Skin epidermis (tissue), 12 donors: ENCODE measurements around the gene MICAL2.

Source experiments
- H3K27ac ChIP-seq, 21 experiments: fragments of 200-600 bp; sonication (generic) in 11 of 21; one replicate each; pipeline ENCODE4 v1.5.0; 2020; ENCODE audit warnings: mild to moderate bottlenecking in 3 of 21, inconsistent platforms in 2 of 21, moderate library complexity in 2 of 21
- H3K4me3 ChIP-seq, 7 experiments: fragments of 200-600 bp; sonication (generic) in 2 of 7; one replicate each; pipeline ENCODE4 v1.5.0; 2020; ENCODE audit warnings: inconsistent platforms in 2 of 7, mild to moderate bottlenecking in 2 of 7, moderate library complexity in 1 of 7

The MICAL2 gene

DNA sequence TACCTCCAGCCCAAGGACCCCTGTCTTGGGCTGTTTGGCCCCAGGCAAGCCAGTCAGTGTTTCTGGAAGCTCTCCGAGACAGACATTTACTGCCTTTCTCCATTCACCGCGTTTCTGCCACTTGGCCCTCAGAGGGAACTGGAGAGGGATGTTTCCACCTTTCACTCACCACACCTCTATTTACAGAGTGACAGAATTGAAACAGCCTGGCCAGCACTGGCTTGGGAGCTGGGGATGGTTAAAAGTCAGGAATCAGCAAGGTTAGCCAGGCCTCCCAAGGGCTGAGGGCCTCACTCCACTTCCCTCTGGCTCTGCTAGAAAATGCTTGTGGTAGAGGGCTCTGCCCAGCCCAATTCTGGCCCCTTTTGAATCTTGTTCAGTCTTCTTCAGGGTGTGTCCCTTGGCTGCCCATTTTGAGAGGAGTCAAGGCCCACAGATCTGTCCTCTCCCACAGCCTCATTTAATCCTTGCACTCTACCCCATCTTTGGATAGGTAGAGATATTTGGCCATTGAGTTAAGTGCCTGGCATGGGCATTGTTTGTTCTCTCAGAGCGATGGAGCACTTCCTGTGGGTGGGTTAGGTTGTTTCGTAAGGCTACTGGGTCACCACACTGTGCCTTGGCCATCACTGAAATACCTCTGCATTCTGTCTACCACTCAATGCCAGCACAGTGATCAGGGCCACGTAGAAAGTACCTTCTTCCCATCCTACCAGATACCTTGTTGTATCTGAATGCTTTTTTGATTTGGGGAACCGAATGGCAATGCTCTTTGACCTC lies 119.2 kb downstream of the MICAL2 start:
- Histone ChIP-seq H3K4me3 (no peak overlapping the region), H3K27ac (peak overlapping the region in 1 of 21 experiments; percentile 27)

DNA sequence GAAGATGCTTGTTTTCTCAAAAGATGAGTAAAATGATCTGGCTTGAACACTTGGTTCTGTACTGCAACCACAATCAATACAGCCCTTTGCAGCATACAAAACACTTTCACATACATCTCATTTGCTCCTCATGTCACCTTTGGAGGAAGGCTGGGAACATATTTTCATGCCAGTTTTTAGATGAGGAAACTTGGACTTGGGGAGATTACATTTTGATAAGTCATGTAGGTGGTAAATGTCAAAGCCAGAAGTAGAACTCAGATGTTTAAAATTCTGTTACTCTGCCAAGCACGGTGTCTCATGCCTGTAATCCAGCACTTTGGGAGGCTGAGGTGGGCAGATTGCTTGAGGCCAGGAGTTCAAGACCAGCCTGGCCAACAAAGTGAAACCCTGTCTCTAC lies 121.8 kb downstream of the MICAL2 start:
- H3K4me3 ChIP-seq: no peak overlapping the region
- peak overlapping the region in 2 of 21 experiments; percentile 16 to 43 for H3K27ac ChIP-seq

DNA sequence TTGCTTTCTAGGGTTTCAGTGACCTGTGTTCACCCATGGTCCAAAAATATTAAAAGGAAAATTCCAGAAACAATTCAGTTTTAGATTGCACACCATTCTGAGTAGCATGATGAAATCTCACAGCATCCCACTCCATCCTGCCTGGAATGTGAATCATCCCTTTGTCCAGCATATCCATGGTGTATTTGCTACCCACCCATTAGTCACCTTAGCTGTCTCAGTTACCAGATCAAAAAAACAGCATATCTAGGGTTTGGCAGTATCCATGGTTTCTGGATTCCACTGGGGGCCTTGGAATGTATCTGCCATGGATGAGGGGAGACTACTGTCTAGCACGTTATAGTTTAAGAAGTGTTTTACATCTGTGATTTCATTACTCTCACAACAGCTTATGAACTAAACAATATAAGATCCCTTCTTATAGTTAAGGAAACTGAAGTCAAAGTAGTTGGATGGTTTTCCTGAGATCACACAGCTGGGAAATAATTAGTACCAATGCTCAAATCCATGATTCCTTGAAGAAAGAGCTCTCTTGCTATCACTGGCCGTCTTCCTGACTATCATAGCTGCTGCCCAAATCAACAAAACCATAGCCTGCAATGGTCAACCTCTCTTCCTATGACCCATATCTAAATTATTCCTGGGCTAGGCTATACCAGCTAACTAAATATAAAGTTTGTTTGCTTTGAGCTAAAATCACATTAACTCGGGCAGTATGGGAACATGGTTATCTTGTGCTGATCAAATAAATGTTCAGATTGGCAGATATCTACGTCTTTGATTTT lies 122.6 kb downstream of the MICAL2 start:
- H3K4me3 ChIP-seq: no peak overlapping the region
- peak overlapping the region in 3 of 21 experiments; percentile 1 to 43 (median 16) for H3K27ac ChIP-seq

DNA sequence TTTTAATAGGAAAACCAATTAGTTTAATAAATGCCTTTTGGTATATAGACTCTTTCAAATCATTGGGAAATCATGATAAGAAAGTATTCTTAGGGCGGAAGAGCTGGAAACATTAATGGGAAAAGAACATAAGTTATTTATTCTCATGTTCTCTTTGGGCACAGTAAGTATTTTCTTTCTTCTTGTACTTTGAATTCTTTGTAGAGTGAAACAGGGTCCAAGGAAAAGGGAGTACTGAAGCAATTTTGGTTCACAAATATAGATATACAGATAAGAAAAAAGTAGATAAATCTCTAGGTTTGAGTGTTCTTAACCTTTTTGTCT lies 123.2 kb downstream of the MICAL2 start:
- Histone ChIP-seq H3K27ac (peak overlapping the region in 2 of 21 experiments; percentile 1 to 43), H3K4me3 (no peak overlapping the region)

DNA sequence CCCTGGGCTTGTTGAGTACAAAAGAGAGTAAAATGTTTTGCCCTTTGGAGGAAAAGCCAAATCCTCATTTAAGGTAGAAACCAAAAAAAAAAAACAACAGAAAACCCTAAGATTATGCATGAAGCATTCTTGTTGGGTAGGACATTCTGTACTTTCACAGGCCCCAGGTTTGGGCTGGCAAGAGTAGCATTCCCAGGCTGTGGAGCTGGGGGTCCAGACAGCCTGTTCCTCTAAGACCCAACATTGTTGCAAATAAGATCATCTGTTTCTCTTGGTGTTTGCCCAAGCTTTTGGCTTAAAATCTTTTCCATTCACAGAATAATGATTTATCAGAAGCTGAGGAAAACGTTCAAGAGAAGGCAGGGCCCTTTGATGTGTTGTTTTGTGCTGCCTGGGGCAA lies 123.8 kb downstream of the MICAL2 start:
- peak overlapping the region in 1 of 21 experiments; percentile 1 for H3K27ac ChIP-seq
- no peak overlapping the region for H3K4me3 ChIP-seq

DNA sequence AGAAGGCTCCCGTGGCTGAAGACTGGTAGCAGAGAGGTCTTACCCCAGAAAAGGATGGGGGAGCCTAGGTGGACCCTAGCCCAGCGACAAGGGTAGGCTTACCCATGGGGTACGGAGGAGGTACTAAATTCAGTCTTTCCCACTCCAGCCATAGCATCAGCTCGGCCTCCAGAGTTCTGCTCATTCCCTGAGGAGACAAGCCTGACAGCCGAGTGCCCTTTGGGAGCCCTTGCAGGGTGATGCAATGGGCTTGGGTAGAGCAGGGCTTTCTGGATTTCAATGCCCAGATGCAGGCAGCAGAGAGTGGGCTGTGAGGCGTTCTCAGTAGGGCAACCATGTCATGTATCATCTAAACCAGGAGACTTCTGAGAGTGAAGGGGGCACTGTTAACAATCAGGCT lies 124.7 kb downstream of the MICAL2 start:
- Histone ChIP-seq H3K27ac (peak overlapping the region in 12 of 21 experiments; percentile 37 to 79 (median 63)), H3K4me3 (no peak overlapping the region)

DNA sequence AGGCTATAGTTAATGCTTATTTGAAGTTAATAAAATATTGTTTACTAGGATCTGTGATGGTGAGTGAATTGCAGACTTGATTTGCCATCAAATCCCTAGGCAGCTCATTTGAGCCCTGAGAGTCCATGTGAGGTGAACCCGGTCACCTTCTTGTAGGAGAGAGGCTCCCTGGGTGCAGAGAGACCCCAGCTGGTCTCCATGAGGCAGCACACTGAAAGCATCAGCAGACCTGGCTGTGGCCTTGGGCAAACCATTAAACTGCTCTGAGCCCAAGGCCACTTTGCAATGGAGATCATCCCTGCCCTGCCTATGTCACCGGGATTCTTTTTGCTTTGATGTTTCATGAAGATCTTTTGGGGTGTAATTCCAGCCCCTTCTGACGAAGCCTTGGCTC lies 125.2 kb downstream of the MICAL2 start:
- Histone ChIP-seq H3K27ac (peak overlapping the region in 17 of 21 experiments; percentile 33 to 79 (median 61)), H3K4me3 (no peak overlapping the region)

DNA sequence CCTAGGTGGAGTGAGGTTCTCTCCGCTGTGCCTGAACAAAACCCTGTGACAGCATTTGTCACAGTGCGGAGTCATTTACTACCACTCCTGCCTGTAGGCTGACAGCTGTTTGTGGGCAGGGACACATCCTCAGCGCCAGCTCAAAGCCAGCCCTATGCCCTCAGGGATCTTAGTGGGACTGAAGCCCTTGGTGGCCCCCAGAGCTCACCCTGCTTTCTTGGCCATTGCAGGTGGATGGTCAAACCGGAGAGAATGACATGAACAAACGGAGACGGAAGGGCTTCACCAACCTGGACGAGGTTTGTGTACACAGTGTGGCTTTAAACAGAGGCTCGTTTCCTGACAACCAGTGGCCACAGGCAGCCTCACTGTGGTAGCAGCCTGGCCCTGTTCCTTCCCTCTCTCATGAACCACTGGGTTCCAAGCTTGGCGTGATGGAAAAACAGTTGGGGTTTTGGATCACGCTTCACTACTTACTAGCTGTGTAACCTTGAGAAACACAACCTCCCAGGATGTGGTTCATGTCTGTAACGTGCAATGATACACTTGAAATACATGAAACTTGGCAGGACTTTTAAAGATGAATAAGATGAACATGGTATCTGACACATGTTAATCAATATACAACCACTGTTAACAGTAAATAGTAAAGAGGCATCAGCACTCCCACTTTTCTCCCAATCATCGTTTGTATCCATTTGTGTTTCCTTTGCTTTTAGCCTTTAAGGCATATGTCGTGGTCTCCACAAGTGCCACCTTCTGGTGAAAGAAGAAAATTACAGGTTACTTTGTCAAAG lies 125.8 kb downstream of the MICAL2 start:
- Histone ChIP-seq H3K4me3 (no peak overlapping the region), H3K27ac (peak overlapping the region in 19 of 21 experiments; percentile 17 to 79 (median 59))

DNA sequence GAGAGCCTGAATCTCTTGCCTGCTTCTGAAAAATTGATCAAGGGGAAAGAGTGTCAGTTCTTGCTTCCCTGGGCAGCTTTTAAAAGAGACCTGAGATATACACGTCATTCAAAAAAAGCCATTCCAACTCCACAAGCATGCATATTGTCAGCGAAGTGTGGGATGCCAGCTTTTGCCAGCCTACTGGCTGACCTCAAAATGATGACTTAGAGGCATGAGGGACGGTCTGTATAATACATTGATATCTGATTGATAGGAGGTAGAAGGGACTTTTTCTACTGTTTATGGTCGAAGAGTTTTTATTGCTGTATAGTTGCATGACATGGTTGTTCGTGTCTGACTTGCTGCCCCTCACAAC lies 126.3 kb downstream of the MICAL2 start:
- Histone ChIP-seq H3K27ac (peak overlapping the region in 5 of 21 experiments; percentile 74 to 79 (median 75)), H3K4me3 (no peak overlapping the region)

DNA sequence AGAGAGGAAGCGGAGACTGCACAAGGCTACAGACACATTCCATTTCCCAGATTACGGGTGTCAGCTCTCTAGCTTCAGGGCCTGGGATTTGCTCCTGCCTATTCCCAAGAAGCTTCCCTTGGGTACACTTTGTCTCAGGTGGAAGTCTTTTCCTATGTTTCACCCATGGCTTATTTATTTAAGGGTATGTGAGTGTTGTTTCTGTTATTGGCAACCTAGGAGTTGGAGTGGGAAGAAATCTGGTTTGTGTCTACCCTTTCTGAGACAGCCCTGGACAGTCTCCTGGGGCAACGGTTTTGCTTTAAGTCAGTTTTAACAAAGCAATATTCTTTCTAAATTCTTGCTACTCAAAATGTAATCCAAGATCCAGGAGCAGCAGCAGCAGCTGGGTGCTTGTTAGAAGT lies 127.0 kb downstream of the MICAL2 start:
- no peak overlapping the region for H3K4me3 ChIP-seq

DNA sequence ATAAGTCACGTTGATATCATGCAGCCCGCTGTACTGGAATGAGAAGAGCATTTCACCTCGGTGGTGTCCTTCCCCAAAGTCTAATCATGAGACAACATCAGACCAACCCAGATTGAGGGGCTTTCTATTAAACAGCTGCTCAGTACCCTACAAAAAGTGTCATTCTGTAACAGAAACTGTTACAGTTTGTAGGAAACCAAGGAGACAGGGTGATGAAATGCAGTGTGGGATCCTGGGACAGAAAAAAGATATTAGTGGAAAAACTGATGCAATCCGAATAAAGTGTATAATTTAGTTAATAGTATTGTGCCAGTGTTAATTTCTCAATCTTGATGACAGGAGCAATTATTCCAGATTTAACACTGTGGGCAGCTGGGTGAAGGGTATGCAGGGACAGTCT lies 128.0 kb downstream of the MICAL2 start:
- no peak overlapping the region for H3K4me3 ChIP-seq
- no peak overlapping the region for H3K27ac ChIP-seq

More for the DNA sequence above, 127.0 kb downstream of the MICAL2 start:
- H3K27ac ChIP-seq: peak overlapping the region in 1 of 21 experiments; percentile 74

DNA sequence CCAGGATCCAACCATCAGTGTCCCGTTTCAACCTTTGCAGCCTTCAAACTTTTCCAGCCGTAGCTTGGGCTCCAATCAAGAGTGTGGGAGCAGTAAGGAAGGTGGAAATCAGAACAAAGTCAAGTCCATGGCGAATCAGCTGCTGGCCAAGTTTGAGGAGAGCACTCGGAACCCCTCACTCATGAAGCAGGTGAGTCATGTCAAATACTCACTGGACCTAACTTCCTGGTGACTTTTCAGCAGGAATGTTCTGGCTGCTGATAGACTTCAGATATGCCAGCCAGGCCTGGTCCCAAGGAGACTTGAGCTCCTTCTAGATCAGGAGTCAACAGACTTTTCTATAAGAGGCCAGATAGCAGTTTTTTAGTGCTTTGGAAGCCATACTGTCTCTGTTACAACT lies 129.0 kb downstream of the MICAL2 start:
- Histone ChIP-seq H3K4me3 (no peak overlapping the region), H3K27ac (peak overlapping the region in 1 of 21 experiments; percentile 8)

DNA sequence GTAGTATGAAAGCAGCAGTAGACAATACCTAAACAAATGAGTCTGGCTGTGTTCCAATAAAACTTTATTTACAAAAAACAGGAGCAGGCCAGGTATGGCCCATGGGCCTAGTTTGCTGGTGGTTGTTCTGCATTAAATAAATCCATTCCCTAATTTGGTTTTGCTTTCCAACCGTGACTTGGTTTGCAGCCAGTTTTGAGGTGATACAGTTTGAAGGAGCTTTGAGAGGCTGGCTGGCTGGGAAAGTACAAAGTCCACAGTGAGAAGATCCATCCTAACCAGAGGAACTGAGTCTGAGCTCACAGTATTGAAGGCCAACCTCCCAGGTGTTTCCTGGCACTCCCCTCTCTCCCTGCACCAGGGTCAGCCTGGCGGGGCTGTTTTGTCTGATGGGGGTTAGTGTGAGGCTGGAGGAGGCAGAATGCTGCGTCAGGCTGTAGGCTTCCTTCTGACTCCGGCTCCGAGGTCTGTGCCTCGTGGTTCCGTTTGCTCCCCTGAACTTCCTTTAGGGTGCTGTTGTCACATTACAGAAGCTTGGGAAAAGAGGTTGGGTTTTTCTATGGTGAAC lies 129.5 kb downstream of the MICAL2 start:
- Histone ChIP-seq H3K4me3 (no peak overlapping the region), H3K27ac (no peak overlapping the region)

DNA sequence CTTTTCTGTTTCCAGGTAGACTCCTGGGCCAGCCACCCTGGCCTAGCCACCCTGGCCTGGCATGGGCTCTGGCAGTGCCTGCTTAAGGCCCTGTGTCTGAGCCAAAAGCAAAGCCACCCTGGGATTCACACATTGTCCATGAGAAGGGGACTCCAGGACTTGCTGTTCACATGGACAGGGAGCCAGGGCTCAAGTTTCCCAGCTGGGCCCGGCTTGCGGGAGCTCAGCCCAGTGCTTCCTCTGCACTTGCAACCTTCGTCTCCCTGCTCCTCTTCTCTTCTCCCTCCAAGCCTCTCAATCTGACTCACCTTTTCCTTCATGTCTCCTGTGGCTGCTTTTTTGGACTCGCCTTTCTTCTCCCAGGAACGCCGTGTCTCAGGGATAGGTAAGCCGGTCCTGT lies 130.3 kb downstream of the MICAL2 start:
- Histone ChIP-seq H3K27ac (no peak overlapping the region), H3K4me3 (no peak overlapping the region)

DNA sequence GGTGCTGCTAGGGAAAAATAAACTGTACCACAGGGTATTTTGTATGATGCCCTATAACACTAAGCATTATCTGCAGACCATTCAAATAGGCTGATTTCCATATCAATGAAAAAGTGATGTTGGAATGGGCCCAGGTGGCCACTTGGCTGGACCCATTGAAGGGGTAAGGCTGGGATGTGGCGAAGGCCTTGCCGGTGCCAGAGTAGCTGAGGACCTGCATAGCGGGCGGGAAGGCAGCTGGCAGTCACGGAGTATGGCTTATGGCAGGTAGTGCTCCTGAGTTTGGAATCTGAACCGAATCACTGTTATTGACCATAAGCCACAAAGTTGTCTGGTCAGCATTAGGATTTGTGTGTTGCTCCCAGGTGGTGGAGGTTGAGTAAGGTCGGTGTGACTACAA lies 131.0 kb downstream of the MICAL2 start:
- Histone ChIP-seq H3K27ac (no peak overlapping the region), H3K4me3 (no peak overlapping the region)

DNA sequence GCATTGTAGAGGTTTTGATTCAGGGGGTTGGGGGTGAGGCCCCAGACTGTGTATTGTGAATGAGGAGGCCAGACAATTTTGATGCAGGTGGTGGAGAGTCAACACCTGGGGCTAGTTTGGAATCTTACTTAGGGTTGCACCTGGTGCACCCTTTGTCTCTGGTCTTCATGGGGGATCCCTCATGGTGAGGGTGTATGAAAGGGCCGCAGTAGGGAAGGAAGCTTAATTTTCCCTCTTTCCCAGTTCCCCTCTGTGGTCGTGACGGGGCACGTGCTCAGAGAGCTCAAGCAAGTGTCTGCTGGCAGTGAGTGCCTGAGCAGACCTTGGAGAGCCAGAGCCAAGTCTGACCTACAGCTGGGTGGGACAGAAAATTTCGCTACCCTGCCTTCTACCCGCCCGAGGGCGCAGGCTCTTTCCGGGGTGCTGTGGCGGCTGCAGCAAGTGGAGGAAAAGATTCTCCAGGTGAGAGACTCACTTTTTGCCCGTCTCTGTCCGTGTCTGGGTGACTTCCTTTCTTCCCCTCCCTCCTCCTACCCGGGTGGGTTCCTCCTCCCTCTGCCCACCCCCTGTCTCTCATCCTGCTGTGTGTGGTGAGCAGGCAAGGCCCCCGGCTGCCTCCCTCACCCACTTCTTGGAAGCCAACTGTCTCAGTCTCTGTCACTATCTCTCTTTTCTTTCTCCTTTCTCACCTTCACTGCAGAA lies 131.7 kb downstream of the MICAL2 start:
- peak overlapping the region in 1 of 21 experiments; percentile 26 for H3K27ac ChIP-seq
- no peak overlapping the region for H3K4me3 ChIP-seq

DNA sequence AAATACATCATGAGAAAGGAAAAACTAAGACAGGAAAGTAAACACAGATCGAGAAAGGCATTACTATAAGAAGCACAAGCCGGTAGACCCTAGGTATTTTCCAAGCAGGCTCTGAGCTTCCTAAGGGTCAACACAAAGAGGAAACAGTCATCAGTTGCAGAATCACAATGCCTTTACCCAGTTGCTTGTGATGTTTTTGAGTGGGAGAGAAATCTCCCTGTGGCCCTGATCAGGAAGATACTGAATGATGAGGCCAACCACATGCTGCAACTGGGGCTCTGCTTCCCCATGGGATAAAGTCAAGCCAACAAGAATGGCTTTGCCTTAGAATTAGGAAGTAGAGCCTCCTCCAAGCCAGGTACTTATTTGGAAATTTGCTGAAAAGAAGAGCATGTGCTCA lies 132.6 kb downstream of the MICAL2 start:
- H3K4me3 ChIP-seq: no peak overlapping the region
- H3K27ac ChIP-seq: no peak overlapping the region

DNA sequence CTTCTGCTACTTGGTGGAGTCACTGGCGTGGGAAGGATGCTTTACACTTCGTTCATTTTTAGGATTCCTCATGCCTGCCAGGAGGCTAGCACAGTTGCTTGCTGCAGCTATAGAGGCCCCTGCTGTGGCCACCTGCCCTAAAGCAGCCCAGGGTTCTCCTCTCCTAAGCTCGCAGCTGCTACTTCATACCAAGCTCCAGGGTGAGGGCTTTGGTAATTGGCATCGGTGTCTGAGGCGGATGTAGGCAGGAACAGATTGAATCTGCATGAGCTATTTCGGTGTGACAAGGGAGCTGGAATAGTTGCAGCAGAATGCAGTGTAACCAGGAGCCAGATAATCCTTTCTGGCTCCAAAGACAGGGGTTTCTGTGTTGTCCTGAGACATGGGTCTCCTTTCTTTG lies 133.1 kb downstream of the MICAL2 start:
- no peak overlapping the region for H3K27ac ChIP-seq
- H3K4me3 ChIP-seq: no peak overlapping the region

DNA sequence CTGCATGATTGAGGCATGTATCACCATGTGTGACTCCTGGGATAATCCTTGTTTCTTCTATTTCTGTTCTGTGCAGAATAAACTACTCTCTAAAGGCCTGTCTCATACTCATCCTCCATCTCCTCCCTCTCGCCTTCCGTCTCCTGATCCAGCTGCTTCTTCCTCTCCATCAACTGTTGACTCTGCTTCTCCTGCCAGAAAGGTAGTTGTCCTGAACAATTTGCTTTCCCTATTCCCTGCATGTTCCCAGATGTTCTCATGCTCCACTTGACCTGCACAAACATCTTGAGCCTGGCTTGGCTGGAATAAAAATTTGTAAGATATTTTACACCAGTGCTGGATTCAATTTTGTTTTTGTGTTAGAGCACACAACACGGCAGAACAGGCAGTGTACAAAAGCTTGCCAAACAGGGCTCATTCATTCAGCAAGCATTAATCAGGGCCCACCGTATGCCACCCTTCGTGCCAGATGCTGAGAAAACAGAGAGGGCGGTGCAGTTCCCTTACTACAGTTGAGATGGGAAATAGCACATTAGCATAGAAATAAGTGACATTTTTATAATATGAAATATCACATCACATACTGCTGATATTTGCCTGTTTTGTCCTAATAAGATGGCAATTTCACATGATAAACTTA lies 133.6 kb downstream of the MICAL2 start:
- Histone ChIP-seq H3K4me3 (no peak overlapping the region), H3K27ac (no peak overlapping the region)
